ENCODE results near the gene MCF2. TPM values are rescaled to one million over a fixed set of nuclear protein-coding genes. Genes with fewer than 3 reads are reported as not detected.

MCF2 gene
- total RNA-seq, 1 experiment from 2014 or later = 1.0 TPM

GRCh38 chrX:139640259-139640658 is 67.7 kb downstream of the MCF2 start:
- TF ChIP-seq ZNF138 (CRISPR knock-in tag; conservative IDR thresholded peaks at IDR 0.05) = no peak
- no peak for TF ChIP-seq ZNF121 (CRISPR knock-in tag; IDR thresholded peaks at IDR 0.05)
- TF ChIP-seq STAT6 (CRISPR knock-in tag; conservative IDR thresholded peaks at IDR 0.05; ENCODE audit: low read depth) = no peak
- H3K4me1 Mint-ChIP-seq = peaks cover 13% of the 10 kb centered on the region
- H3K36me3 Mint-ChIP-seq = no peaks in the 10 kb centered on the region
- ATAC-seq = no peak
- H3K27ac Mint-ChIP-seq = no peak overlapping the region
- ChIA-PET CTCF (no interaction called here), POLR2A (no interaction called here)
- DNase-seq (ENCODE audit: low spot score) = no peak
- no peaks in the 10 kb centered on the region for H3K27me3 Mint-ChIP-seq (ENCODE audit: low read depth)
- H3K9me3 Mint-ChIP-seq = no peaks in the 10 kb centered on the region
- no peak overlapping the region for H3K4me3 Mint-ChIP-seq

- Mint-ChIP-seq H3K4me1 (peaks cover 13% of the 10 kb centered on the region), H3K27me3 (ENCODE audit: low read depth) (no peaks in the 10 kb centered on the region), H3K4me3 (no peak overlapping the region), H3K9me3 (no peaks in the 10 kb centered on the region), H3K27ac (no peak overlapping the region), H3K36me3 (no peaks in the 10 kb centered on the region)
- ChIA-PET POLR2A (no interaction called here), CTCF (no interaction called here)
- no peak for DNase-seq (ENCODE audit: low spot score)
- no peak for ATAC-seq
- TF ChIP-seq NR1H2 (CRISPR knock-in tag; IDR thresholded peaks at IDR 0.05) = no peak
- no peak for TF ChIP-seq ZNF121 (CRISPR knock-in tag; IDR thresholded peaks at IDR 0.05)
- TF ChIP-seq ZNF263 (CRISPR knock-in tag; IDR thresholded peaks at IDR 0.05; ENCODE audit: low read depth) = no peak
- no peak for TF ChIP-seq ZSCAN18 (CRISPR knock-in tag; IDR thresholded peaks at IDR 0.05)
- no peak for TF ChIP-seq ERG (CRISPR knock-in tag; IDR thresholded peaks at IDR 0.05)
- TF ChIP-seq TEAD1 (CRISPR knock-in tag; IDR thresholded peaks at IDR 0.05) = no peak
- TF ChIP-seq SMAD3 (CRISPR knock-in tag; IDR thresholded peaks at IDR 0.05; ENCODE audit: borderline replicate concordance) = no peak
- no peak for TF ChIP-seq MXD4 (CRISPR knock-in tag; IDR thresholded peaks at IDR 0.05; ENCODE audit: borderline replicate concordance)
- TF ChIP-seq CREB1 (CRISPR knock-in tag; IDR thresholded peaks at IDR 0.05) = no peak
- TF ChIP-seq ZNF396 (CRISPR knock-in tag; IDR thresholded peaks at IDR 0.05; ENCODE audit: borderline replicate concordance) = no peak
- TF ChIP-seq AFF4 (CRISPR knock-in tag; IDR thresholded peaks at IDR 0.05; ENCODE audit: borderline replicate concordance) = no peak
- TF ChIP-seq ZNF416 (CRISPR knock-in tag; IDR thresholded peaks at IDR 0.05) = no peak
- TF ChIP-seq HMGXB4 (CRISPR knock-in tag; IDR thresholded peaks at IDR 0.05) = no peak
- no peak for TF ChIP-seq PREB (CRISPR knock-in tag; IDR thresholded peaks at IDR 0.05; ENCODE audit: borderline replicate concordance)
- no peak for TF ChIP-seq CDX4 (CRISPR knock-in tag; IDR thresholded peaks at IDR 0.05; ENCODE audit: borderline replicate concordance)
- no peak for TF ChIP-seq ZNF281 (CRISPR knock-in tag; IDR thresholded peaks at IDR 0.05)
- no peak for TF ChIP-seq NFE2L1 (CRISPR knock-in tag; IDR thresholded peaks at IDR 0.05)
These were observed 68.7 kb downstream of the MCF2 start for GRCh38 chrX:139639253-139639652.
